Uterus (tissue), 4 donors: ENCODE measurements around the gene PLEKHM2. TPM values are rescaled to one million over a fixed set of nuclear protein-coding genes. Genes with fewer than 3 reads are reported as not detected.

Experiments used
- DNase-seq, 2 donors: peaks; one replicate each; pipeline ENCODE4 v3.0.0-alpha.2; 2019 to 2020
- H3K27ac ChIP-seq, 2 donors: fragments of 200-600 bp; sonication (generic); 1 replicate in 1 of 2; 2 replicates in 1 of 2; pipeline ENCODE4 v1.5.1; 2016 to 2018
- H3K27me3 ChIP-seq, 2 donors: fragments of 200-600 bp; sonication (generic); one replicate each; pipeline ENCODE4 v1.5.1; 2018 to 2019; ENCODE audit warnings: control low read depth in 1 of 2
- H3K36me3 ChIP-seq, 2 donors: fragments of 200-600 bp; sonication (generic); one replicate each; pipeline ENCODE4 v1.5.1; 2019; ENCODE audit warnings: control low read depth in 1 of 2
- H3K4me1 ChIP-seq, 2 donors: fragments of 200-600 bp; sonication (generic); one replicate each; pipeline ENCODE4 v1.5.1; 2018 to 2019; ENCODE audit warnings: control low read depth in 1 of 2
- H3K4me3 ChIP-seq, 2 donors: fragments of 200-600 bp; sonication (generic); 1 replicate in 1 of 2; 2 replicates in 1 of 2; pipeline ENCODE4 v1.5.1; 2018 to 2019; ENCODE audit warnings: mild to moderate bottlenecking in 1 of 2
- H3K9me3 ChIP-seq, 2 donors: fragments of 200-600 bp; sonication (generic); one replicate each; pipeline ENCODE4 v1.5.1; 2019; ENCODE audit warnings: control low read depth in 1 of 2
- POLR2A ChIP-seq, 2 donors: fragments of 450-650 bp; IDR thresholded peaks; one replicate each; pipeline ENCODE4 v1.6.1; 2016; ENCODE audit warnings: antibody characterized with exemption in 2 of 2, mild to moderate bottlenecking in 1 of 2, moderate library complexity in 1 of 2
- intact Hi-C: fragments of 100-400 bp; cut with DNase I; formaldehyde crosslinking; loops from one replicate; pipeline ENCODE4 v1.15.1; 2023; ENCODE audit warnings: low total_unique reads
- total RNA-seq, 4 donors: library from RNA; depleted of rRNA in 3 of 4; stranded (reverse); fragments of >200 nt in 3 of 4; gene quantifications; one replicate each; pipeline versions ENCODE4 v1.1.0 to v1.2.4, GENCODE V29; 2014 to 2023
- TF ChIP-seq, protein P1 (sequence below), 4 experiments: fragments of 200-600 bp in 2 of 4; fragments of 450-650 bp in 2 of 4; sonication (generic) in 2 of 4; IDR thresholded peaks; one replicate each; pipeline ENCODE4 v1.5.1; 2016 to 2019; ENCODE audit warnings: antibody characterized with exemption in 4 of 4, mild to moderate bottlenecking in 2 of 4, moderate library complexity in 1 of 4
- donor health status: DM: yes; HTN: yes; CAD: no.

Gene PLEKHM2
- total RNA-seq, 4 donors from 2014 or later = 21.3 to 70.2 (median 30.7) TPM

DNA sequence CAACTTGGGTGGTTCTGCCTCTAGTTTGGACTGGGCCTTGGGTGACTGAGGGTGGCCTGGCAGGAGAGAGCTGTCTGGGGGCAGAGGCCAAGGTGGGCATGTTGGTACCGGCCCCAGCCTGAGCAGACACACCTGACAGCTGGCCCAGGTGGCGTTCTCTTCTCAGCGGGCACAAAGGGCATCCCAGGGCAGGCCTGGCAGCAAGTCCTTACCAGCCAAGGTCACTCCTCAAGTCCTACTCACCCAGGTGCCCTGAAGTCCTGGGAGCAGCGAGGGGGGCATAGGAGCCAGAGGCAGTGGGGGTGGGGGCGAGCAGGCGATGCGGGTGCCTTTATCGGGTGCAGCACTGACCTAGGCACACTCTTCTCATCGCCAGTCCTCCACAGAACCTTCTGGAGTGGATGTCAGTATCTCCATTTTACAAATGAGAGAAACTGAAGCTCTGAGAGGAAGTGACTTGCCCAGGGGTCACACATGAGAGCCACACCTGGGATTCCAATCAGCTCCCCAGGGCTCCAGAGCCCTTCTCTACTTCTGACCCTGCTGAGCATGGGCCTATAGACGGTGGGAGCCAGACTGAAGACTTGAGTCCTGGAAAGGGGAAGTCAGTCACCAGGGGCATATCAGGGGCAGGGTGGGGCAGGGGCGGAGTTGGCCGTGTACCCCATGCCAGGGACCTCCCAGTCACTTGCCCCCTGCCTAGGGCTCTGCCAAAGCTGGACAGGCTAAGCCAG, 51.4 kb downstream of the PLEKHM2 start:
- no peaks in the 10 kb centered on the region for H3K9me3 ChIP-seq
- H3K36me3 ChIP-seq = no peaks in the 10 kb centered on the region
- TF ChIP-seq POLR2A (IDR thresholded peaks at IDR 0.05) = no peak
- TF ChIP-seq, protein P1, sequence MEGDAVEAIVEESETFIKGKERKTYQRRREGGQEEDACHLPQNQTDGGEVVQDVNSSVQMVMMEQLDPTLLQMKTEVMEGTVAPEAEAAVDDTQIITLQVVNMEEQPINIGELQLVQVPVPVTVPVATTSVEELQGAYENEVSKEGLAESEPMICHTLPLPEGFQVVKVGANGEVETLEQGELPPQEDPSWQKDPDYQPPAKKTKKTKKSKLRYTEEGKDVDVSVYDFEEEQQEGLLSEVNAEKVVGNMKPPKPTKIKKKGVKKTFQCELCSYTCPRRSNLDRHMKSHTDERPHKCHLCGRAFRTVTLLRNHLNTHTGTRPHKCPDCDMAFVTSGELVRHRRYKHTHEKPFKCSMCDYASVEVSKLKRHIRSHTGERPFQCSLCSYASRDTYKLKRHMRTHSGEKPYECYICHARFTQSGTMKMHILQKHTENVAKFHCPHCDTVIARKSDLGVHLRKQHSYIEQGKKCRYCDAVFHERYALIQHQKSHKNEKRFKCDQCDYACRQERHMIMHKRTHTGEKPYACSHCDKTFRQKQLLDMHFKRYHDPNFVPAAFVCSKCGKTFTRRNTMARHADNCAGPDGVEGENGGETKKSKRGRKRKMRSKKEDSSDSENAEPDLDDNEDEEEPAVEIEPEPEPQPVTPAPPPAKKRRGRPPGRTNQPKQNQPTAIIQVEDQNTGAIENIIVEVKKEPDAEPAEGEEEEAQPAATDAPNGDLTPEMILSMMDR (IDR thresholded peaks at IDR 0.05) = no peak
- H3K27me3 ChIP-seq = no peaks in the 10 kb centered on the region
- peak overlapping the region in 1 of 2 donors; percentile 12 for H3K27ac ChIP-seq
- no peak overlapping the region for H3K4me3 ChIP-seq
- DNase-seq = peak in 1 of 2 donors; percentile 12
- intact Hi-C loops = no loop called here
- H3K4me1 ChIP-seq = no peaks in the 10 kb centered on the region

DNA sequence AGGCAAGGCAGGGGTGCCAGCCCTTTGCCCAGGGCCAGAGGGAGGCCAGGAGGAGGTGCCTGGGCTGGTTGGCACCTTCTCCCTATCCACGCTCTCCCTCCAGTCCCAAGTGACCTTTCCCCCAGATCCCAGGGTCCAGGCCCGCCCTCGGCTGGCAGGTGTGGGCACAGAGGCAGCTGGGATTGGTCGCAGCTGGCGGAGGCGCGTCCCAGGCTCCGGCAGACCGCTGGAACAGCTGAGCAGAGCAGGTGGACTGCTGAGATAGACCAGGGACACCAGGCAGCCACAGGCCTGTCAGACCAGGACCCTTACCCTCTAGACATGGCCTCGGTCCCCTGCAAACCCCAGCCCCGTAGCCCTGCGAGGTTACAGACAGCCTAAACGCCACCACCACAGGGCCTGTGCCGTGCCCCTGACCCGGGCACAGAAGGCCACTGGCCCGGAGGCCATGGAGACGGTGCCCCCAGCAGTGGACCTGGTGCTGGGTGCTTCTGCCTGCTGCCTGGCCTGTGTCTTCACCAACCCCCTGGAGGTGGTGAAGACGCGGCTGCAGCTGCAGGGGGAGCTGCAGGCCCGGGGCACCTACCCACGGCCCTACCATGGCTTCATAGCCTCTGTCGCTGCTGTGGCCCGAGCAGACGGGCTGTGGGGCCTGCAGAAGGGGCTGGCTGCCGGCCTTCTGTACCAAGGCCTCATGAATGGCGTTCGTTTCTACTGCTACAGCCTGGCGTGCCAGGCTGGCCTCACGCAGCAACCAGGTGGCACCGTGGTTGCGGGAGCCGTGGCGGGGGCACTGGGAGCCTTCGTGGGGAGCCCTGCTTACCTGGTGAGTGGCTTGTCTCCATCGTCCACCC, 52.1 kb downstream of the PLEKHM2 start, which contains the start of gene SLC25A34:
Gene SLC25A34 (plus strand): TSS at position 221 of the 854 bp plus-strand sequence. CDS start 228 bp downstream, at position 449.
- DNase-seq = peak in 1 of 2 donors; percentile 16
- intact Hi-C loops = no loop called here
- Histone ChIP-seq H3K4me3 (no peak within 1 kb of the TSS), H3K27me3 (no peaks in the 10 kb centered on the region), H3K4me1 (no peaks in the 10 kb centered on the region), H3K36me3 (no peaks in the 10 kb centered on the region), H3K9me3 (no peaks in the 10 kb centered on the region), H3K27ac (peak within 1 kb of the TSS in 1 of 2 donors; percentile 12)
- TF ChIP-seq, protein P1 (IDR thresholded peaks at IDR 0.05) = no peak
- no peak for TF ChIP-seq POLR2A (IDR thresholded peaks at IDR 0.05)

DNA sequence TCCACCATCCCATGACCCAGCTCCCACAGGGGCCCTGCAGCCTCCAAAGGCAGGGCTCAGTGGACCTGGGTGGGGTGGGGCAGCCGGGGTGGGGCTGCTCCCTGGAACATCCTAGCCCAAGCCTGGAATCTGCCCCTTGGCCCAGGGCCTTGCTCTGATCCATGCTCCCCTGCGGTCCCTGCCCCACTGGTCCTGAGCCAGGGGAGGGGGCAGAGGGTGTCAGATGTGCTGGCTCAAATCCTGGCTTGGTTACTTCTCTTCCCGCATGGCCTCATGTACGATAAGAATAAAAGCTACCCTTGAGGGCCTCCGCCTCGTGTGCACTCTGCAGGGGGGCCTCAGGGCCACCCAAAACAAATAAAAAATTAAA, 52.8 kb downstream of the PLEKHM2 start:
- no peaks in the 10 kb centered on the region for H3K9me3 ChIP-seq
- DNase-seq = no peak
- H3K4me3 ChIP-seq = no peak overlapping the region
- no peaks in the 10 kb centered on the region for H3K27me3 ChIP-seq
- no peaks in the 10 kb centered on the region for H3K4me1 ChIP-seq
- intact Hi-C loops = no loop called here
- H3K36me3 ChIP-seq = no peaks in the 10 kb centered on the region
- TF ChIP-seq, protein P1 (IDR thresholded peaks at IDR 0.05) = no peak
- TF ChIP-seq POLR2A (IDR thresholded peaks at IDR 0.05) = no peak
- H3K27ac ChIP-seq = no peak overlapping the region

DNA sequence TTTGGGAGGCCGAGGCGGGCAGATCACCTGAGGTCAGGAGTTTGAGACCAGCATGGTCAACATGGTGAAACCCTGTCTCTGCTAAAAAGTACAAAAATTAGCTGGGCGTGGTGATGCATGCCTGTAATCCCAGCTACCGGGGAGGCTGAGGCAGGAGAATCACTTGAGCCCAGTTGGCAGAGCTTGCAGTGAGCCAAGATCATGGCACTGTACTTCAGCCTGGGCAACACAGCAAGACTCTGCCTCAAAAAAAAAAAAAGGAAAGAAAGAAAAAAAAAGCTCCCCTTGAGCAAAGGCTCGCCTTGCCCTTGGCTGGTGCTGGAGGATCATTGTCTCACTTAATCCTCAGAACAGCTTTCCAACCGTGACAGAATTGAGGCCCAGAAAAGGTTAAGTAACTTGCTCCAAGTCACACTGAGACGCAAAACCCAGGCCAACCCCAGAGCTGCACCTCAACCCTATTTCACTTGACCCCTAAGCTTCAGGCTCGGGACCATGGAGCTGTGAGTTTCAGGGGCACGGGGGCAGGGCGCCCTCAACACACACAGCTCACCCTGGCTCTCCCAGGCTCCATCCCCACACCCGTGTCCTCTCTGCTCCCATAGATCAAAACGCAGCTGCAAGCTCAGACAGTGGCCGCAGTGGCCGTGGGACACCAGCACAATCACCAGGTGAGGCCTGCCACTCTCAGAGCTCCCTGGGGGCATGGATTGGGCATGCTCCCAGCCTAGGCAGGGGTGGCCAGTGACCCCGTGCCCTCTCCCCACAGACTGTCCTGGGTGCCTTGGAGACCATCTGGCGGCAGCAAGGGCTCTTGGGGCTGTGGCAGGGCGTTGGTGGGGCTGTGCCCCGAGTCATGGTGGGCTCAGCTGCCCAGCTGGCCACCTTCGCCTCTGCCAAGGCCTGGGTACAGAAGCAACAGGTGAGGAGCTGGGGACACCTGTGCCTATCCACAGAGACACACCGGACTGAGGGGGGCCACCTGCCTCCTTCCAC, 53.5 kb downstream of the PLEKHM2 start:
- no peak overlapping the region for H3K4me3 ChIP-seq
- H3K9me3 ChIP-seq = no peaks in the 10 kb centered on the region
- no peaks in the 10 kb centered on the region for H3K4me1 ChIP-seq
- no peak overlapping the region for H3K27ac ChIP-seq
- no peak for DNase-seq
- TF ChIP-seq POLR2A (IDR thresholded peaks at IDR 0.05) = no peak
- TF ChIP-seq, protein P1 (IDR thresholded peaks at IDR 0.05) = no peak
- intact Hi-C loops = no loop called here
- no peaks in the 10 kb centered on the region for H3K27me3 ChIP-seq
- no peaks in the 10 kb centered on the region for H3K36me3 ChIP-seq
